GM21515 (cell line): ENCODE data around the gene LAMA4.

Experiments
- ATAC-seq: cut with Tn5 transposase; IDR thresholded peaks from one replicate; pipeline ENCODE4 v1.9.1; 2021; ENCODE audit not compliant: unreplicated experiment

Gene LAMA4

DNA sequence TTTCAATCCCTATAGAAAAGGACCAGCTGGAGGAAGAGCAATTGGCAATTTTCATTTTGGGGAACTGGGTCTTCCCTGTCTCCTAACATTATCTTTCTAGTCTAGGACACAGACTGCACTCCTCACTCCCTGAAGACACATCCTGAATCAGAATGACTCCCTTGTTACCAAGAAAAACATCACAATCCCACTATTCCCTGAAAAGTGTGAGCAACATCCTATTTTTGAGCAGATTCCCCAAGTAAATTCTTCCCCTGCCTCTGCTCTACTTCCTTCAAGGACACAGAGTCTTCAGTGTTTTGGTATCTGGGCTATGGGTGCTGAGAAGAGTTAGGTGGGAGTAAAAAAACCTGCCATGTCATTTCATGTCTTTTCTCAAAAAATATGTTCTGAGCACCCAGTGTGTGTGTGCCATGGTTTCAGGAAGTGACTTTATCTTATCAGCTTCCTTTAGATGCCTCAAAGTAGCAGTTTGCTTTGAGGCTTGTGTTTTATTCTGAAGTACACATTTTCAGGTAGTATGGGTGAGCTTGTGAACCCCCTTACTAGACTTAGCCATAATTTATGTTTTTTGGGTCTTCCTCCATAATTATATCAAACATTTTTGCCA lies 12.4 kb downstream of the LAMA4 start:
- ATAC-seq, result no peak

DNA sequence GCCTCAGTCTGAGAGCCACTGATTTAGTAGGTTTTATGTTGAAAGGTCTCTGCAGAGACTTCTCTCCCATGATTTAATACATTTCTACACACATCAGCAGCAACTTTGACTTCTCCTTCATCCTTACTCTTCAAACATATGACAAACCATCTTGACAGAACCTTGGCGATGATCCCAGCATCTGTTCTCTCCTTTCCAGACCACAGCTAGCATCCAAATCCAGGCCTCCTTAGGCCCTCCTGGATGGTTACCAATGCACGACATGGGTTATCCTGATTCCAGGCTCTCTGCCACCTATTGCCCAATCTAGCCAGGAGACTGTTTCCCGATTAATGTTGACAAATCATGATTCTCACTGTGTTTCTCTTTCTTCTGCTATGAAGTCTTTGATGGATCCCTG lies 16.8 kb downstream of the LAMA4 start:
- ATAC-seq, result no peak

DNA sequence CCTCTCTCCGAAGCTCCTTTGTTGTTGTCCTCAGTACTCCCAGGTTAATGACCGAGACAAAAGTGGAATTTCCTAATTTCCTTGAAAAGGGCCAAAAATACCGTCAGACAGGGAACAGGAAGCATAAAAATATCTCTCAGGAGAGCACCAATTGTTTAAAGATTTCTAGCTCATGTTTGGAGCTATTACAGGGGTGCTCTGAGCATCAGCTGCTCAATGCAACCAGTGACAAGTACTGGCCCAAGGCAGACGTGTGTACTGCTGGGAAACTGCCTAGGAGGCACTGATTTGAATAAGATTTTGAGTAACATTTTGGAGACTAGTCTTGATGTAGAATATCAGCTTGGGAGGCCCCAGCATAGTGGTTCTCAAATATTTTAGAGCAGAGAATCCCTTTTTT lies 17.3 kb downstream of the LAMA4 start:
- no peak for ATAC-seq

DNA sequence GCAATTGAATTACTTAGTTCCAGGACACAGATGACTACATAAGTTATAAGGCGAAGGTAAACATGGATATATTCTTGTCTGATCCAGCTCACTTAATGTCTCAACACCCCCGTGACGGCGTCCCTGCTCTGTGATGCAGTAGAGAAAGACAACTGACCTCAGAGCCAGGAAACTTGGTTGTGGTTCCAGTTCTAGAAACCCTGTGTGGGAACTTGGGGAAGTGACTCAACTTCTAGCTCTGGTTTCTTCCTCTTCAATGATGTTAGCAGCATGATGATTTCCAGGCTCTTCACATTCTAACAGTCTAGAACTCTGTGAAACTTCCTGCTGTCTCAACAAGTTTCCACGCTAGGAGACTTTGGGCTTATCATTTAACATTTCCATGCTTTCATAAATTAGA lies 18.4 kb downstream of the LAMA4 start:
- no peak for ATAC-seq

DNA sequence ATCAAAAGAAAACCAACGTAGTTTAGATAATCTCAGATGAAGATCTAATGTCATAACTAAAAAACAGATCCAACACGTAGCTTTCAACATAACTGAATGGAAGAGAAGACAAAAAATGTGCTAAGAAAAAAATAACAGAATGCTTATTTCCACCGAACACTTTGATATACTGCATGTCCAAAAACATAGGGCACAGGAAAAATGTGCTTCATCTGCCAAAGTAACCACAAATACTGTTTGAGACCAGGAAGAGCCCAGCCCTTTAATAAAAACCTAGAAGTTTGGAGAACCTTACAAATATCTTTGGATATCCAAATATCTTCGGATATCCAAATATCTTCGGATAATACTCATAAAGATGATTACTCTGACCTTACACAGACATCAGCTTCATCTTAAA lies 19.8 kb downstream of the LAMA4 start:
- ATAC-seq, result no peak

DNA sequence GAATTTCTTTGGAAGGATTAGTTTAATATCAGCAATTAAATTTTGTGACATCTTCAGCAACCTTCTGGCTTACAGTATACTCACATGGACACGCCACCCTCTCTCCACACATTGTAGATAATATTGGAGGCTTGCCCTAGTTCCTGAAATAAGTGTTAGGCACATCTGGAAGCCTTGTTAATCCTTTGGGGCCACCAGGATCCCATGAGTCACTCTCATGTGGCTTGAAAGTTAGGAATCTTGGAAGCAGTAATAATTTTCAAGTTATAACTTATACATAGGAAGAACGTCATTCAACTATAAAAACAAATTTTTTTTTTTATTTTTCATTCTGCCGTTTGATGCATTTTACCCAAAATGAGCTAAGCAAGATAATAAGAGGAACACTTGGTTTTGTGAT lies 20.5 kb downstream of the LAMA4 start:
- ATAC-seq, result no peak

DNA sequence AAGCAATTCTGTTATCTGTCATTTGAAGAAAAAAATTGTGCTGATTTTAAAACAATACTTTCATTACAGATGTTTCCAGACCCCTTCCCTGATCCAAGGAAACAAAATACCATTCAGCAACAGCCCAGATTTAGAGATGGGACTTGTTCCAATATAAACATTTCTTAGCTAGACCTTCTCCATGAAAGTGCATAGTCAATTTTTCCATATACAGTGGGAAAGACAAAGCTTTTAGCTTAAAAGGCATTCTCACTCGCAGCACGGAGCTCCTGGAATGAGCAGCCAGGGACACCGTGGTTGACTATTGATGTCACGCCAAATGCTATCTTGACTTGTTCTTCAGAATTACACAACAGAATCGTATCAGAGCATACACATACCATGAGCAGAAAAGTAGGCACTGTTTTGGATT lies 21.5 kb downstream of the LAMA4 start:
- no peak for ATAC-seq

DNA sequence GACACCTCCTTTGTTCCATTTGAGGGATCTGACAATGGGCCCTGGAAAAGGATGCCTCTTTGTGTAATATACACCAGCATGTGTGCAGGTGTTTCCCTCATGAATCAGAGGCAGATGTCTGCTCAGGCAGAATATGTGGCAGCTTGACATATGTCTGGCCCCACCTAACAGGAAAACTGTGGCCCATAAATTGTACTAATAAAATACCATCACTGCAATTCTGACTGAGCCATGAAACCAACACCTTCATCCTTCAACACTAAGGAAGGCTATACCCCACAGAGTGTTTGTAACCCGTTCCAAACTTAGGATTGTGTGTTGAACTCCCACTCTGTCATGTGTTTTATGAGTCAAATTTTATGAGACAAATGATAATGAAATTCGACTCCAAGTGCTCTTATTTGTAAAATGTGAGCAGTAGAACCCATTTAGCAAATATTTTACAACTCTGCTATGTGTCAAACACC lies 22.7 kb downstream of the LAMA4 start:
- no peak for ATAC-seq

DNA sequence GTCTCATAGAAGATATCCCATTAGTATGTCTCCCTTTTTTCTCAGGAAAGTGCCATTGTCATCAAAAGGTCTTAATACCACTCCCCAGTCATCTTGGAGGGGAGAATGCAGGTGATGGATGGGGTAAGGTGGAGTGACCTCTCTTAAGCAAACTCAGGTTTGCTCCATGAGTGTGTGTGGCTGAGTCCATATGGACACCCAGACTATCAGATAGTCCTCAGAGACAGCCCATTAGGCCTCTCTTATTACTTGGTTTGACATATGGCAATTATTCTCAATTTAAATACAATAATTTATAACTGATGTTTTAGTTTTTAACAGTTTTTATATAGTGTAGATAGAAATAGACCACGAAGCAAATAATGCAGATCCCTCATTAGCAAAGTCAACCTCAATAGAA lies 23.2 kb downstream of the LAMA4 start:
- no peak for ATAC-seq

DNA sequence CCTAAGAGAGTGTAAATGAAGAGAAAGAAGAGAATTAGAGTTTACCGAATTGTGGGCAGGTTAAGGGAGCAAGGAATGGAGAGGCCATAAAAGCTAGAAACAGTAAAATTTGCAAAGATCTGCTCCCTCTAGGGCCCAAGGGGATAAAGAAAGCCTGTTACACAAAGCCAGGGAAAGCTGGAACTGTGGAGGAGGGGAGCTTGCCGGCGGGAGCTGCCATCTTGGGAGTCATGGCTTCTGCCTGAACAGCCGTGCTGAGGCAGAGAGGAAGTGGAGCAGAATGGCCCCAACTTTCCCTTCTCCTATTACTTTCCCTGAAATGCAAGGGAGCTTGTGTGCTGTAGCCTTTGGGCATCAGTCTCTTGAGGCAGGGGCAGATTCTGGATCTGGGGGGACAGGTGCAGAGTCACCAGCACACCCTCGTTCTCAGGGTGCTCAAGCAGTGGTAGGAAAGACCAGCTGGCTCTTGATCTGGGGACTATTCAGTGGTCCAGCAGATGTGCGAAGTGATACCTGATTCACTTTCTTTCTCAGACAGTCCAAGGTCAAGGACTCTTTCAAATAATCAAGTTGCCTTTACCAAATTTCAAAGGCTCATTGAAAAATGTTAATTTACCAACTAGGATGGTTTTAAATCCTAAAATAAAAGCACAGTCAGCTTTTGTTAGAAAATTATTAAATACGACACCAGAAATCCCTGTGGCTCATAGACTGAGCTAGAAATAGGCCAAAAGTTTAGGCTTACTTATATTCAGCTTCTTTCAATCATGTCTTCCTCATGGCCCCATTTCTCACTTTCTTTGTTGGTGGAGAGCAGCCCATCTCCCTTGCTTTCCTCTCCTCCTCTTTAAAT lies 25.7 kb downstream of the LAMA4 start:
- ATAC-seq, result no peak

DNA sequence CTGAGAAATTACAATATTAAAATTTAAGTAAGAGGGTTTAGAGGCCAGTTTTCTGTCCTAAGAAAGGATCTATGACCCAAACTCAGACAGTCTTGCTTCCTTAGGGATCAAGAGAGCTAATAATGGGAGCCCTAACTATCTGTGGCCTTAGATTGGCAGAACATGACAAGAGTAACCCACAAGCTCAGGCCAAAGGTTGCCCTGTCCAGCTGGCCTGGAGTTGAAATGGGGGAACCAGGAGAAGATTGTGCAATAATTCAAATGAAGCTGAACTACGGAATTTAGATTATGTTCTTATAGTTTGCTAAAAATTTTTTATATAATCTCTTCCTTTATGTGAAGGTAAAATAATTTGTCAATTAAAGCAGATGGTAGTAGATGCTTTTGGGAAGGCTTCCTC lies 26.4 kb downstream of the LAMA4 start:
- ATAC-seq, result no peak

DNA sequence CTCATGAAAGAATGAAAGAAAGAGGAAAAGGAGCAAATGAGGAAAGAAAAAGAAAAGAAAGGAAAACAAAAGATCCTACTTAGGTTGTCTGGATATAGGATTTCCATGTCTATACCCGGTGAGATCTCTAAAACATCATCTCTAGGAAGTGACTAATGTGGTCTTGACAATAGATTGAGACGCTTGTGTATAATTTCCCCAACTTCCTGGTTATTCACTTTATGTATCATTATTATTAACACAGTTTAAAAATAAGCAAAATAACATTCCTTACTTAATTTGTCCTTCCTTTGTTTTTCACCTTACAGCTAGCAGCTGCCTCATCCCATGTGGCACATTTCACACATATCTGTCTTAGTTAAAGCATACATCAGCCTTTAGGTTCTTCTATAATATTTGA lies 27.0 kb downstream of the LAMA4 start:
- no peak for ATAC-seq

DNA sequence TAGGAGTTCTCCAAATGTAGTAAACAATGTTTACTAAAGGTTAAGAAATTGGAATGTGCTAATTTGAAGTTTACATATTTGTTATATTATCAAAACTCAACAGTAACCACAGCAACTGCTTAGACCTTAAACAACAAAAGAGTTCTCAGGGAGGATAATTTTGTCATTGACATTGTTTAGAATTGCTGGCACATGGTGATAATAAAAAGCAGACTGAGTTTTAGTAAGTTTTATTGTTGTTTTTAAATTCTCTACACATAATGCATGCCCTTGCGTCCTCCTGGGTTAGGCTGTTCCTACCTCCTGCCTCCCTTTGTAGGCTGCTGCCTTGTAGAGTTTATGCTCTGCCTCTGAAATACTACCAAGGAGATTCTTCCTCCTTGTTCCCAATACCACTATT lies 28.7 kb downstream of the LAMA4 start:
- ATAC-seq, result no peak

DNA sequence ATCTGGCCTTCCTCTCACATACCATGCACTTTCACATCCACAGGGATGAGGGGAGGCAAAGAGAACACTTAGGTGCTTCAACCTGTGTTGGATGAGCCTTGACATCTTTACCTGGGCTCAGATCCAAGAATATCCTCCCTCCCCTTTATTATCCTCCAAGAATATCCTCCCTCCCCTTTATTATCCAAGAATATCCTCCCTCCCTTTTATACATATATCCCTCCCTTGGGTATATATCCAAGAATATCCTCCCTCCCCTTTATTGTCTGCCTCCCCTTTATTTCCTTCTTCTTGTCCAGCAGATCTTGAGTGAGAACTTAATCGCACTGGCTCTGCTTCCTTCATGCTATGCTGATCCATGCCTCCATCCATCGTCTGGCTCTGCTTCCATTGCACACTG lies 30.3 kb downstream of the LAMA4 start:
- ATAC-seq, result no peak

DNA sequence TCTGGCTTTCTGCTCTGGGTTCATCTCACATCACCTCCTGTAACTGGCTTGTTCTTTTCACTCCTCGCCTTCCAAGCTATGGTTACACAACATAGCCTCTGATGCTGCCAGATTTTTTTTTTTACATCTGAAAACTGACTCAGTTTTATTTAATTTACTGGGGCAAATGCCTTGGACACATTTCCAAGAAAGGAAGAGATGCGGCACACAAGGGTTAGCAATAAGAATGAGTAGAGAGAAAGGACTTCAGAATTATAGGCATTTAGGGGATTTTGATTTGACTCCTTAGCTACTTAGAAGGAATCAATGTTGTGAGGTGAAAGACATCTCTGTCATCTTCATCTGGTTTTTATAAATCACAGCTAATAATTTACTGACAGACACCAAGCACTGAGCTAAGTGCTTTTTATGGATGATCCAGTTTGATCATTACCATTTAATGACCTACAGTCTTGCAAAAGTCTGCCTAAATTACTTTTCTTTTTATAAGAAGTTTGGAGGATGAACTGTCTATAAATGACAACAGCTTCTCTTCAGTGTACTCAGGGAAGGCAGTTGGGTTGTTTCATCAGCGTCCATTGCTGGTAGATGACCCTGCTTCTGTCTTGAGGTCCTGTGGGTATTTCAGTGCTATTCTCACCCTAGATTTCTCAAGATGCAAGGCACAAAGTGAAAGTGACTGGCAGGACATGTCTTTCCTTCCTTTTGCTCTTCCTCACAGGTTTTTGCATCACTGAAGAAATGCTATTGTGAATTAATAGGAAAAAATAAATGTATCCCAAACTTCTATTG lies 31.1 kb downstream of the LAMA4 start:
- no peak for ATAC-seq

DNA sequence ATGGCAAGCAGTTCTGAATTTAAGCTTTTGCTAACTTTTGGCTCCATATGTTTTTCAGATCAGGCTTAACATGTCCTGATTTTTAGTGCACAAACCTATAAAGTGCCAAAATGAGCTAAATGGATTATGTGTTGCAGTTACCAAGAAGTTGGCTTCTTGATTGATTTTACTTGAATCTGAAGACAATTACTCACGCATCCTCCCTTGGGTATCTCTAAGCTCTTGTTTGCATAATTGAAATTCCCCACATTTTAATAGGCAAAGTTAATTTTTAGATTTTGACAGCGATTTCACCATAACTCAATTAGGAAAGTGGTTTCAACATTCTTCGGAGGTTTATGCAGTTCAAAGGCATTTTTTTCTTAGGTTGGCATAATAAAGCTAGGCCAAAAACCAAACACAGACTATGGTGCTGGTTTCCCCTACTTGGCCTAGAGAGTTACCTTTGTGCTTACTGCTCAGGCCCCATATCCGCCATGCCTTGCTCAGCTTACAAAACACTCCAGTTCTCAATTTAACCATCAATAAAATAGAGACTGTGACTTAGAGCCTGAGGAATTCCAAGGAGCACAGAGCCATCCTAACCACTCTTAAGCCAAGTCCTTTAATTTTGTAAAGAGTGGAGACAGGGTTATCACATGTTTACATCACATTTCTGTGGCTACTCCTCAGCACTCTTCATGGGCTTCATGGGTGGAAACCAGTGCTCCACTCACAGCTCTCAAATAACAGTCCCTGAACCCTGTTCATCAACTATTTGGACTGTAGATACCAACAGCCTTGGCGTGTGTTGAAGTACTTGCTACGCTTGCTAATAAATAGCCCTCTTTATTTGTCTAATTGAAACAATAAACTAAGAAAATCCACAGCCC lies 32.1 kb downstream of the LAMA4 start:
- no peak for ATAC-seq

DNA sequence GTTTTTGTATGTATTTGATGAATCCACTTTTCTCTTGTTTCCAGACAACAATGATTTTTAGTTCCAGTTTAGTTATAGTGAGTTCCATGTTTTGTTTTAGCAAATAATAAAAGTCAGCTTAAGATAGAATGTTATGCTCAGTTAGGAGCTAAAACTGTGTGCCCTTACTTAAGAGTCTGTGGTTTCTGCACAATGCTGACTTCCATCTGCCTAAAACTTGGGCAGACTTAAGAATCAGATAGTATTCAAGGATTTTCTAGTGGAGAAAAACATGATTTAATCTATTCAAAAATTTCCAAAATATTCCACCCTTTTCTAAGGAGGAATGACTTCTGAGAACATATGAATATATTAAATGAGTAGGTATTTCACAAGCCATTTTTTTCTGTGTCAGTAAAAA lies 32.8 kb downstream of the LAMA4 start:
- ATAC-seq, result no peak

DNA sequence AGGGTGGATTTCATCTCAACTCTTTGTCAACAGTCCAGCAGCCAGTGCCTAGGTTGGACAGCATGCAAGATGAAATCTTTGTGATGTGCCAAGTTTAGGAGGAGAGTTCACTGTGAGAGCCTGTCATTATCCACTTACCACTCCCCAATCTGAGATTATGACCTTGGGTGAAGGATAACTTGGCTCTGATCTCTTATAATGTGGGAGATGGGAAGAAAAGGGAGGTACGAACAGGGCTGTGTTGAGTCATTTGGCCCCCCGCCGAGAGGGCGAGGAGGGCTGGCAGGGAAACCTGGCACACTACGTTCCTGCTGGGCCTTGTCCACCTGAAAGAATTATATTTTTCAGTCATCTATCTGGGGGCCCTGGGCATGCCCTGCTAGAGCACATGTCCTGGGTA lies 35.8 kb downstream of the LAMA4 start:
- ATAC-seq, result no peak

DNA sequence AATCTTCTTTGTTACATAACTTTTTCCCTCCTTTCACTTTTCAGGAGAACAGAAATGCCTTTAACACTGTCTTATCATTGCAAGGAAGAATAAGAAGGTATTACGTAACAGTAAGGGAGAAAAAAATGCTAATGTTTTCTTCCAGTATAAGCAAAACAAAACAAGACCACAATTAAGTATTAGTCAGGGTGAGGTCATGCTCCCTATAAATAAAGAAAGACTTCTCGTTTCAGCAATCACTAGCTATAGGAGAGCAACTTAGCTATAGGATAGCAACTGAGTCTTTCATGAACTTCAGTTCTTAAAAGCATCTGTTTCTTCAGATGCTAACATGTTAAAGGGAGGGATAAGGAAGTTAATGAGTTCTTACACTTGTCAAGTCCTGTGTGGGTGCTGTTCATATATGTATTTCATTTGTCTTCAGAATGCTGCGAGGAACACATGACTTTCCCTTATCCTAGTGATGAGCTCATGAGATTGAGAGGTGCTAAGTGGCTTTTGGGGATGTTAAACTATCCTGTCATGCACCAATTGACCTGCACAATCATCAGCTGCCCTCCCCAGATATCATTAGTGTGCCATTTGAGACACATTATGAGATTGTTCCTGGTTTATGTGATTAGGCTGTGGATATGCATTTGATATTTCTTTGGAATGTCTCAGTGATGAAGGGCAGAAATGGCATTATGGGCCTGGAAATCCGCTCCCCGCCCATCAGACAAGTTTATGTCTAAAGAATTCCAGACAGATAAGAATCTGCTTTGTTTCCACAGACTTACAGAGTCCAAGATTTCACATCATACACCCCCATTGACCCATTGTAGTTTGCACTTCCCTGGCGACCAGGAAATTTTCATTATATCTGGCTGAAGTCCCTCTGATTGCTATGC lies 37.5 kb downstream of the LAMA4 start:
- ATAC-seq, result no peak
